BLaER1 (cell line): ENCODE measurements around the gene TOR2A.
"Not testable (repeated sequence)": the region's sequence is repeated elsewhere in the genome, so short reads cannot be mapped to it uniquely, and the experiment has no call there.

ENCODE experiments used
- H3K27ac ChIP-seq: shearing (Covaris generic); formaldehyde crosslinking; 2 replicates; pipeline ENCODE4 v1.8.1; 2022
- H3K27me3 ChIP-seq: shearing (Covaris generic); formaldehyde crosslinking; 2 replicates; pipeline ENCODE4 v1.8.1; 2022
- H3K36me3 ChIP-seq: shearing (Covaris generic); formaldehyde crosslinking; 2 replicates; pipeline ENCODE4 v1.8.1; 2022
- H3K4me1 ChIP-seq: shearing (Covaris generic); formaldehyde crosslinking; 2 replicates; pipeline ENCODE4 v1.8.1; 2022
- H3K4me2 ChIP-seq: shearing (Covaris generic); formaldehyde crosslinking; 2 replicates; pipeline ENCODE4 v1.8.1; 2022
- H3K4me3 ChIP-seq: shearing (Covaris generic); formaldehyde crosslinking; 2 replicates; pipeline ENCODE4 v1.8.1; 2022
- H3K9ac ChIP-seq: shearing (Covaris generic); formaldehyde crosslinking; 2 replicates; pipeline ENCODE4 v1.8.1; 2022
- H3K9me3 ChIP-seq: shearing (Covaris generic); formaldehyde crosslinking; 2 replicates; pipeline ENCODE4 v1.8.1; 2022
- H4K20me1 ChIP-seq: shearing (Covaris generic); formaldehyde crosslinking; 2 replicates; pipeline ENCODE4 v1.8.1; 2022
- Cebpa-rat ChIP-seq: shearing (Covaris generic); IDR thresholded peaks from 2 replicates; pipeline ENCODE4 v1.8.1; 2022

The TOR2A gene

DNA sequence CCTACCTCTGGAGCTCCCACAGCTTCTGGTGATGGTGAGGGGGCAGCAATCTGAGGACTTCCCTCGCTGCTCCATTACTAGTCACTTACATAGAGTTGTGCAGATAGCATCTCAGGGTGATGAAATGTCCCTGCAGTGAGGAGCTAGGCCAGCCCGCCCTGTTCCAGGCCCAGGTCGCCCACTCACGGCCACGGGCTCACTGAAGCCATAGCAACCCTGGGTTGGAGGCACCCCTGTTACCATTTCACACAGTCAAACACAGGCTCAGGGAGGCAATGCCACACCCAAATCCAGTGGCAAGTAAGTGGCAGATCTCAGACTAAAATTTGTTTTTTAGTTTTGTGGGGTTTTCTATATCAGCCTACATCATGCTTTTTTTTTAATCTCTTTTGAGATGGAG is 23.7 kb upstream of the TOR2A start:
- peaks cover 95% of the 10 kb centered on the region for H3K36me3 ChIP-seq
- peaks cover 19% of the 10 kb centered on the region for H3K4me1 ChIP-seq
- H3K4me3 ChIP-seq, result no peak overlapping the region
- H3K9me3 ChIP-seq, result no peaks in the 10 kb centered on the region
- H3K27ac ChIP-seq, result no peak overlapping the region
- no peak for TF ChIP-seq Cebpa-rat
- no peak overlapping the region for H3K4me2 ChIP-seq
- peaks cover 94% of the 10 kb centered on the region for H4K20me1 ChIP-seq
- no peak overlapping the region for H3K9ac ChIP-seq
- no peaks in the 10 kb centered on the region for H3K27me3 ChIP-seq

GRCh38 chr9:127756776-127757175 is 21.7 kb upstream of the TOR2A start:
- not testable (repeated sequence) for H3K9me3 ChIP-seq, H3K27me3 ChIP-seq, H3K4me2 ChIP-seq, H3K4me1 ChIP-seq, H3K27ac ChIP-seq, H3K9ac ChIP-seq, H3K4me3 ChIP-seq
- H3K36me3 ChIP-seq, result peaks cover 95% of the 10 kb centered on the region
- peaks cover 94% of the 10 kb centered on the region for H4K20me1 ChIP-seq

- peaks cover 95% of the 10 kb centered on the region for H3K36me3 ChIP-seq
- no peaks in the 10 kb centered on the region for H3K9me3 ChIP-seq
- H3K4me1 ChIP-seq, result no peaks in the 10 kb centered on the region
- TF ChIP-seq Cebpa-rat, result no peak
- no peak overlapping the region for H3K4me2 ChIP-seq
- no peaks in the 10 kb centered on the region for H3K27me3 ChIP-seq
- H3K4me3 ChIP-seq, result no peak overlapping the region
- no peak overlapping the region for H3K9ac ChIP-seq
- H3K27ac ChIP-seq, result no peak overlapping the region
- peaks cover 94% of the 10 kb centered on the region for H4K20me1 ChIP-seq
These were observed 21.1 kb upstream of the TOR2A start for GRCh38 chr9:127756233-127756632.

- no peak overlapping the region for H3K4me2 ChIP-seq
These were observed 20.3 kb upstream of the TOR2A start for GRCh38 chr9:127755061-127756060.

GRCh38 chr9:127754099-127755060 is 19.3 kb upstream of the TOR2A start:
- peaks cover 96% of the 10 kb centered on the region for H4K20me1 ChIP-seq
- no peak overlapping the region for H3K4me2 ChIP-seq
- no peak overlapping the region for H3K9ac ChIP-seq
- no peak for TF ChIP-seq Cebpa-rat
- no peaks in the 10 kb centered on the region for H3K9me3 ChIP-seq
- H3K4me3 ChIP-seq, result no peak overlapping the region
- no peaks in the 10 kb centered on the region for H3K4me1 ChIP-seq
- peaks cover 95% of the 10 kb centered on the region for H3K36me3 ChIP-seq
- no peaks in the 10 kb centered on the region for H3K27me3 ChIP-seq
- no peak overlapping the region for H3K27ac ChIP-seq

More at GRCh38 chr9:127755061-127756060, 20.3 kb upstream of the TOR2A start:
- Histone ChIP-seq H3K27ac (no peak overlapping the region), H3K36me3 (peaks cover 95% of the 10 kb centered on the region), H3K27me3 (no peaks in the 10 kb centered on the region), H3K4me1 (no peaks in the 10 kb centered on the region), H4K20me1 (peaks cover 94% of the 10 kb centered on the region), H3K9ac (no peak overlapping the region), H3K4me3 (no peak overlapping the region), H3K9me3 (no peaks in the 10 kb centered on the region)
- TF ChIP-seq Cebpa-rat, result no peak

DNA sequence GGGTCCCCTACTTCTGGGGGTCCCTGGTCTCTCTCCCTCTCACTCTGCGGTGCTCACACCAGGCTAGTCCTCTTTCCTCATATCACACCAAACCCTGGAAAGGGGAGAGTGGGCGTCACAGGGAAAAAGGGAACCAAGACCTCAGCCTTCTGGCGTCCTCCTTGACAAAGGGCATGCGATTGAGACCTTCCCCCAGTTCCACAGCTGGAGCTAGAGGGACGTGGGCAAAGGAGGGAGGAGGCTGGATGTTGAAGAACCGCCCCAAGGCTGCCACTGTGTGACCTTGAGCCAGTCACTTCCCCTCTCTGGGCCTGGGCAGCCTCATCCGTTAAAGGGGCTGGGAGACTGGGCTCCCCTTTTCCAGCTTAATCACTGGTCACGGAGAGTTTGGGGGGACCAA is 18.5 kb upstream of the TOR2A start:
- peaks cover 96% of the 10 kb centered on the region for H4K20me1 ChIP-seq
- H3K4me1 ChIP-seq, result no peaks in the 10 kb centered on the region
- no peaks in the 10 kb centered on the region for H3K9me3 ChIP-seq
- no peak overlapping the region for H3K27ac ChIP-seq
- H3K36me3 ChIP-seq, result peaks cover 95% of the 10 kb centered on the region
- H3K27me3 ChIP-seq, result no peaks in the 10 kb centered on the region
- no peak overlapping the region for H3K9ac ChIP-seq
- H3K4me3 ChIP-seq, result no peak overlapping the region
- H3K4me2 ChIP-seq, result no peak overlapping the region
- no peak for TF ChIP-seq Cebpa-rat

DNA sequence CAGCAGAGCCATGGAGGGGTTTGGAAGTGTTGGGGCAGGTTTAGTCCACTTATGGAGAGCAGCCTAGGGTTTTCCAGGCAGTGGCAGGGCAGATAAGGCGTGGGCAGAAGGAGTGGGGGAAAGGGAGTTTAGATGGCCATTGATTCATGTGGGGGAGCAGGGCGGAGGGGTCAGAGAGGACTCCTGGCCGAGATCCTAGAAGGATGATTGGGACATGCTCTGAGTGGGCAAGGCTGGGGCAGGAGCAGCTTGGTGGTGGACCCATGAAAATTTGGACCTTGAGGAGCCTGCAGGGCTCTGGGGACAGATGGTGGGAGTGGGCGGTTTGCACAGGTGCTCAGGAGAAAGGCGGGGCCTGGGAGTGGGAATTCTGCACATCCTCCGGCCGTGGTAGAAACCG is 18.1 kb upstream of the TOR2A start:
- no peak overlapping the region for H3K9ac ChIP-seq
- peaks cover 96% of the 10 kb centered on the region for H3K36me3 ChIP-seq
- H4K20me1 ChIP-seq, result peaks cover 96% of the 10 kb centered on the region
- H3K4me1 ChIP-seq, result no peaks in the 10 kb centered on the region
- no peak overlapping the region for H3K4me2 ChIP-seq
- no peaks in the 10 kb centered on the region for H3K27me3 ChIP-seq
- H3K4me3 ChIP-seq, result no peak overlapping the region
- H3K9me3 ChIP-seq, result no peaks in the 10 kb centered on the region
- H3K27ac ChIP-seq, result no peak overlapping the region
- no peak for TF ChIP-seq Cebpa-rat

DNA sequence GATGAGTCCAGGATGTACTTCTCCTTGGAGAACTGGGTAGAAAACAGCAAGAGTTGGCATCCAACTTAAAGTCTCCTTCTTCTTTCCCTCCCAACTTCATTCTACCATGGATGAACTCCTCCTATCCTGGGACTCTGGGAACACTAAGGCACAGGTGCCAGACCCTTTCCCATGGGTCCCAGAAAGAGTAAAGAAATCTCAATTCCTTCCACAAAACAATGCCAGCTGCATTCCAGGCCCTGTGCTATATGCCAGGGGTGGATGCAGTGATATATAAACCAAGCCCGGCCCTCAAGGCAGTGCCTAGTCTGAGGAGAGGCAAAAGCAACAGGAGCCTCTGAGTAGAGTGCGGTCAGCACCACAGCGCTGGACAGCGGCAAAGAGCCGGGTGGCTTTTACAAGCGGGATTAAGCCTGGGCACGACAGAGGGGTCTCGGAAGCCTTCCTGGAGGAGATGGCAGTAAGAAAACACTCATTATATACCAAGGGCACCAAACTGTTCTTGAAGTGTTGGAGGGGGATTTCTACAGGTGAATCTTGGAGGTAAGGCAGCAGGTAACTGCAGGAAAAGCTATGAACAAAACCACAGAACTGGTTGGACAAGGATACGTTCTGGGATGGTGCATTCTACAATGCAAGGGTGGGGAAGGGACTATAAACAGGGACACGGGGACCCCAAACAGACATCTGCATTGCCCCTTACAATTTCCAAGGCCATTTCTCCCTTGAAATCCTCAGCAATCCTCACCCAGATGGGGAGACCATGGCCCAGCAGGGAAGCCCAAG is 16.4 kb upstream of the TOR2A start:
- TF ChIP-seq Cebpa-rat, result no peak
- H3K9ac ChIP-seq, result no peak overlapping the region
- no peak overlapping the region for H3K4me3 ChIP-seq
- H3K9me3 ChIP-seq, result no peaks in the 10 kb centered on the region
- H3K27ac ChIP-seq, result no peak overlapping the region
- H3K36me3 ChIP-seq, result peaks cover 96% of the 10 kb centered on the region
- no peaks in the 10 kb centered on the region for H3K4me1 ChIP-seq
- H4K20me1 ChIP-seq, result peaks cover 95% of the 10 kb centered on the region
- no peak overlapping the region for H3K4me2 ChIP-seq
- H3K27me3 ChIP-seq, result no peaks in the 10 kb centered on the region

DNA sequence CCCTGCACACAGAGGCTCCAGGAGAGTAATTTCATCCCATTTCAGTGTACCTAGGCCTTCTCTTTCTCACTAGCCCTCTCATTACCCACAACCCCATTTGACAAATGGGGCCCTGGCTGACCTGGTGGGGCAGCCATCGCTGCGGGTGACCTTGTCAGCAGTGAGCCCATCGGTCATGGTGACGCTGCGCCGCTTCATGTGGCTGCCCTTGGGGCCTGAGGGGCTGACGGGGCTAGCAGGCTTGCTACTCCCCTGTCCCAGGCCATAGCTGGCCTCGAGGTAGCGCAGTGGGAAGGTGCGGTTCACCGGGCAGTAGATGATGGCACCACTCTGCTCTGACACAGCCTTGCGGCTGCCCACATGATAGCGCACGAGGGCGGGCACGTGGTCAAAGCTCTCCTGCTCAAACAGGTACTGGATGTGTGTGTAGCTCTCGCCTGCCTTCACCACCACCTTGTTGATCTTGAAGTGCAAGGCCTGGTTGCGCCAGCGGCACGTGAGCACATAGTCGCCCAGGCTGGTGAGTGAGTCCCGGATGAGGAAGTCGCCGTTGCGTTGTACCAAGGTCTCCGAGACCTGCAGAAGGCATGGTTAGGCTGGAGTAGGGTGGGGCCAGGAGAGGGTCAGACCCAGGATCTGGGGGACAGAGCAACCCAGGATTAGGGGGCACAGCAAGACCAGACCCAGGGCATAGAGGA is 14.1 kb upstream of the TOR2A start:
- Histone ChIP-seq H3K36me3 (peaks cover 99% of the 10 kb centered on the region), H3K9me3 (no peaks in the 10 kb centered on the region), H3K4me2 (no peak overlapping the region), H3K27me3 (no peaks in the 10 kb centered on the region), H3K4me1 (no peaks in the 10 kb centered on the region), H4K20me1 (peaks cover 92% of the 10 kb centered on the region), H3K27ac (no peak overlapping the region), H3K4me3 (no peak overlapping the region), H3K9ac (no peak overlapping the region)
- no peak for TF ChIP-seq Cebpa-rat
